ENCODE data around the gene RPS27.

GRCh38 chr1:153995202-153995601 lies 4.6 kb downstream of the RPS27 start:
- no peak for TF ChIP-seq CTCF (conservative IDR thresholded peaks at IDR 0.05; ENCODE audit: low read depth, low read length)
- no peak for TF ChIP-seq EZH2 (IDR thresholded peaks at IDR 0.05; ENCODE audit: low read length, unreplicated experiment)
